Karpas-422 (cell line): ENCODE measurements around the gene FHOD3. TPM values are rescaled to one million over a fixed set of nuclear protein-coding genes. Genes with fewer than 3 reads are reported as not detected.

Experiments
- DNase-seq: peaks from one replicate; pipeline ENCODE4 v3.0.0-alpha.2; 2015
- H2AFZ ChIP-seq: fragments of 200-600 bp; sonication (generic); 2 replicates; pipeline ENCODE4 v1.6.1; 2014; ENCODE audit warnings: antibody characterized with exemption, low read length, mixed read lengths
- H3K27ac ChIP-seq: fragments of 200-600 bp; sonication (generic); 2 replicates; pipeline ENCODE4 v1.5.1; 2014; ENCODE audit warnings: mild to moderate bottlenecking, low read length, moderate library complexity
- H3K27me3 ChIP-seq: fragments of 200-600 bp; sonication (generic); 2 replicates; pipeline ENCODE4 v1.6.1; 2014; ENCODE audit warnings: low read length, mixed read lengths
- H3K36me3 ChIP-seq: fragments of 200-600 bp; sonication (generic); 2 replicates; pipeline ENCODE4 v1.6.1; 2014; ENCODE audit warnings: low read length, mixed read lengths; ENCODE audit not compliant: insufficient read depth
- H3K4me1 ChIP-seq: fragments of 200-600 bp; sonication (generic); 2 replicates; pipeline ENCODE4 v1.6.1; 2014; ENCODE audit warnings: mild to moderate bottlenecking, low read length, mixed read lengths
- H3K4me2 ChIP-seq: fragments of 200-600 bp; sonication (generic); 2 replicates; pipeline ENCODE4 v1.6.1; 2014; ENCODE audit warnings: low read length, low read depth, mild to moderate bottlenecking; ENCODE audit not compliant: poor library complexity, severe bottlenecking
- H3K4me3 ChIP-seq: fragments of 200-600 bp; sonication (generic); 2 replicates; pipeline ENCODE4 v1.5.1; 2014; ENCODE audit warnings: mild to moderate bottlenecking, antibody characterized with exemption, low read length, mixed read lengths
- H3K79me2 ChIP-seq: fragments of 200-600 bp; sonication (generic); 2 replicates; pipeline ENCODE4 v1.6.1; 2014; ENCODE audit warnings: mild to moderate bottlenecking, low read length, mixed read lengths
- H3K9ac ChIP-seq: fragments of 200-600 bp; sonication (generic); 2 replicates; pipeline ENCODE4 v1.6.0; 2014; ENCODE audit warnings: low read length
- H3K9me2 ChIP-seq: fragments of 200-600 bp; sonication (generic), shearing (Covaris generic); replicated peaks from 2 replicates; pipeline ENCODE4 v1.6.0; 2014; ENCODE audit warnings: mild to moderate bottlenecking, low read length, moderate library complexity; ENCODE audit not compliant: insufficient read depth
- H3K9me3 ChIP-seq: fragments of 300-700, 200-600 bp; sonication (generic); 2 replicates; pipeline ENCODE4 v1.6.1; 2014; ENCODE audit warnings: low read length, mixed read lengths
- H4K20me1 ChIP-seq: fragments of 200-600 bp; sonication (generic); 2 replicates; pipeline ENCODE4 v1.6.1; 2014; ENCODE audit warnings: mild to moderate bottlenecking, antibody characterized with exemption, low read length, low read depth; ENCODE audit not compliant: insufficient read depth
- total RNA-seq: library from RNA; depleted of rRNA; stranded (reverse); fragments of >200 nt; shearing (Covaris generic); gene quantifications from 2 replicates; pipeline ENCODE4 v1.2.3, GENCODE V29; 2014; ENCODE audit warnings: low replicate concordance

The FHOD3 gene
- total RNA-seq, 1 experiment from 2014 or later = 26.6 TPM

DNA sequence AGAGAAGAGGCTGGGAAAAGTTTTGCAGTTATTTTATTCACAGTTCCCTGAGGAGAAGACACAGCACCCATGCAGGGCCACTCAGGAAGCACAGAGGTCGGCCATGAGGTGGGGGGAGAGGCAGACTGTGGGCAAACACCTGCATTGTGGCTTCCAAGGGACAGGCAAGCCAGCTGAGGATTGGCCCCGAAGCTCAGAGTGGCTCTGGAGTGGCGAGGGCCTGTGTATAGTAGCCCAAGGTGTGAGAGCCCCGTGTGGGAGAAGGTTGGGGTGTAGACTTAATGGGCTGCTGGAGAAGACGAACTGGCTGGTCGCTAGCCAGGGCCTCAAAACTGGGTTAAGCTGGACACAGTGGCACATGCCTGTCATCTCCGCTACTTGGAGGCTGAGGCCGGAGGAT, 218.7 kb downstream of the FHOD3 start:
- Histone ChIP-seq H3K9me3 (no peaks in the 10 kb centered on the region), H3K9ac (no peak overlapping the region), H2AFZ (no peak overlapping the region), H3K36me3 (no peaks in the 10 kb centered on the region), H3K79me2 (no peaks in the 10 kb centered on the region), H3K4me2 (no peak overlapping the region), H3K4me3 (no peak overlapping the region), H3K27me3 (no peaks in the 10 kb centered on the region), H3K27ac (no peak overlapping the region), H3K9me2 (no peaks in the 10 kb centered on the region), H4K20me1 (no peaks in the 10 kb centered on the region), H3K4me1 (no peaks in the 10 kb centered on the region)
- DNase-seq = no peak

DNA sequence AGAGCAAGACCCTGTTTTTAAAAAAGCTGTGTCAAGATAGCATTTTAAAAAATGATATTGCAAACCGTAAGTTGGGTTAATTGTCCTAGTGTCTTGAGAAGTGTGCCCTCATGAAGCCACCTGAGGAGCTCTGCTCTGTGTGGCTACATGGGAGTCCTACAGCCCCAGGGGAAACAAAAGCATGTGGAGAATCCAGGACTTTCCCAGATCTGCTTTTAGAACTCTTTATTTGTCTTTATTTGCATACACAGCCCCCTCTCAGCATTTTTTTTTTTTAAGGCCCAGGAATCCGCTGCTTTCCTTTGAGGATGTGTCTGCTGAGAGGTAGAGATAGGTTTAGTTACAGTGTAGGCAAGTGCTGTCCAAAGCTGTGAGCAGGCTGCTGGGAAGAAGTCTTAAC, 219.2 kb downstream of the FHOD3 start:
- Histone ChIP-seq H3K4me2 (no peak overlapping the region), H3K27me3 (no peaks in the 10 kb centered on the region), H3K27ac (no peak overlapping the region), H3K9me2 (no peaks in the 10 kb centered on the region), H3K36me3 (no peaks in the 10 kb centered on the region), H2AFZ (no peak overlapping the region), H3K4me1 (no peaks in the 10 kb centered on the region), H3K9ac (no peak overlapping the region), H4K20me1 (no peaks in the 10 kb centered on the region), H3K79me2 (no peaks in the 10 kb centered on the region), H3K4me3 (no peak overlapping the region), H3K9me3 (no peaks in the 10 kb centered on the region)
- no peak for DNase-seq

DNA sequence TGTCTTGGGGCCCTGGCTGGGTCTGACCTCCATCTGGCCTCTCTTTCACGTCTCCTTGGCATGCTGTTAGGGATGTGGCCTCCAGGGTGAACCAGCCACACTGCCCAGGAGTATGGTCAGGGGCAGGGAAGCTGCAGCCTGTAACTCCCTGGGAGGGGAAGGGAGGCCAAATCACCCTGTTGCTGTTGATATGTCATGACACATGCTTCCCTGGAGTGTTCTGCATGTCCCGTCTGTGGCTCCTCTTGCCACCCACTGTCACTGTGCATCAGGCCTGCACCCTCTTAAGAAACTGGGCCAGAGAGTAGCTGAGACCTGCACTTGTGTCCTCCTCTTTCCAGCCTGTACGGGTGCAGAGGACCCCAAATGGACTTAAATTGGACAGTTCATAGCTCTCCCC, 221.3 kb downstream of the FHOD3 start:
- no peak overlapping the region for H2AFZ ChIP-seq
- H3K4me3 ChIP-seq = no peak overlapping the region
- no peaks in the 10 kb centered on the region for H3K9me2 ChIP-seq
- H3K27ac ChIP-seq = no peak overlapping the region
- no peak for DNase-seq
- H3K36me3 ChIP-seq = no peaks in the 10 kb centered on the region
- H3K79me2 ChIP-seq = no peaks in the 10 kb centered on the region
- H3K9ac ChIP-seq = no peak overlapping the region
- no peaks in the 10 kb centered on the region for H3K9me3 ChIP-seq
- no peaks in the 10 kb centered on the region for H3K4me1 ChIP-seq
- H4K20me1 ChIP-seq = no peaks in the 10 kb centered on the region
- H3K4me2 ChIP-seq = no peak overlapping the region
- no peaks in the 10 kb centered on the region for H3K27me3 ChIP-seq

DNA sequence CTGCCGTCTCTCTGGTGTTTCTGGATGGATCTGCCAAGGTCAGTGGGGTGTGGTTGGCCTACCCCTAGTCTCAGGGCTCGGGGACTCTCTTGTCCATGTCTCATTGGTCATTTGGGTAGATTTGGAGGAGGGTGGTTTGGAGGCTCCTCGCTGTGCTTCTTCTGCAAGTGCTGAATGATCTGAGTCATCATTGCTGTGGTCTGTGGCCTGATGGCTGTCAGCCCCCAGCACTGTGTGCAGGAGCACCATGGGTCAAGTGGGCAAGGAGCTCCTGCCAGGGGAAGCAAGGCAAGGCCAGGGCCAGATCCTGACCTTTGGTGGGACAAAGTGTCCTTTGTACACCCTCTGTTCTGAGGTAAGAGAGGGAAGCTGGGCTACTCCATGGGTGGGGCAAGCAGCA, 221.8 kb downstream of the FHOD3 start:
- no peak for DNase-seq
- Histone ChIP-seq H3K36me3 (no peaks in the 10 kb centered on the region), H3K4me1 (no peaks in the 10 kb centered on the region), H3K27me3 (no peaks in the 10 kb centered on the region), H3K4me3 (no peak overlapping the region), H3K9ac (no peak overlapping the region), H3K4me2 (no peak overlapping the region), H3K9me2 (no peaks in the 10 kb centered on the region), H4K20me1 (no peaks in the 10 kb centered on the region), H3K79me2 (no peaks in the 10 kb centered on the region), H3K27ac (no peak overlapping the region), H2AFZ (no peak overlapping the region), H3K9me3 (no peaks in the 10 kb centered on the region)

DNA sequence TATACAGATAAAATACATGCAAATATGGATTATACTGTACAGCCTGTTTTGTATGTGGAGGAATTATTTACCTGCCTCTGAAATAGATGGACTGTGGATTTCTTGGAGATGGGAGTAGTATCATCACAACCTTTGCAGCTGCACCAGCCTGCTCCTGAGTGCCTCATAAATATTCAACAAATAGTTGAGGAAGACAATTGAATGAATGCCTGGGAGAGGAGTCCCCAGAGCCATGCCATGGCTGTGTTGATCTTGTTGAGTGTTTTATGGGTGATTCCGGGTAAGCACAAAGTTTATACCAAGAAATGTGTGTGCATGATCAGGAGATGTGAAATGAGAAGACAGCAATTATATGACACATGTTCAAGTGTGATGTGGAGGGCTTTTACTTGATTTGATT, 225.0 kb downstream of the FHOD3 start:
- Histone ChIP-seq H2AFZ (no peak overlapping the region), H3K4me2 (no peak overlapping the region), H3K9ac (no peak overlapping the region), H3K4me1 (no peaks in the 10 kb centered on the region), H4K20me1 (no peaks in the 10 kb centered on the region), H3K79me2 (no peaks in the 10 kb centered on the region), H3K27ac (no peak overlapping the region), H3K27me3 (no peaks in the 10 kb centered on the region), H3K9me2 (no peaks in the 10 kb centered on the region), H3K36me3 (no peaks in the 10 kb centered on the region), H3K4me3 (no peak overlapping the region), H3K9me3 (no peaks in the 10 kb centered on the region)
- no peak for DNase-seq

DNA sequence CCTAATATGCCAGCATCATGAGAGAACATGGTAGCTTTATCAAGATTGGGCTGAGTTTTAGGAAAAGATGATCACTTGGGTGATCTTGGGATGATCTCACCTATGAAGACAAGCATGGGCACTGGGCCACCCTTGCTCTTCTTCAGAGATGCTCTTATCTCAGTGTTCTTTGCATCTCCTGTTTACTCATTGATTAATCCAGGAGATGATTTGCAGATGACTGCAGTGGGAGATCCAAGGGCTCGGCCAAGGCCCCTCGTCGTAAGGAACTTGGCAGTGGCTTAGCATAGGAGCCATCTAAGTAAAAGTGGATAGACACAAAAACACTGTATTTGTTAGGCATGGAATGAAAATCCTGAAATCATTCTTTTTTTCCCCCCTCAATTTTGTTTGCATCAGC, 228.4 kb downstream of the FHOD3 start:
- Histone ChIP-seq H3K4me2 (no peak overlapping the region), H3K4me3 (no peak overlapping the region), H4K20me1 (no peaks in the 10 kb centered on the region), H3K9ac (no peak overlapping the region), H3K4me1 (no peaks in the 10 kb centered on the region), H2AFZ (no peak overlapping the region), H3K79me2 (no peaks in the 10 kb centered on the region), H3K36me3 (no peaks in the 10 kb centered on the region), H3K27me3 (no peaks in the 10 kb centered on the region), H3K9me3 (no peaks in the 10 kb centered on the region), H3K9me2 (no peaks in the 10 kb centered on the region), H3K27ac (no peak overlapping the region)
- no peak for DNase-seq

DNA sequence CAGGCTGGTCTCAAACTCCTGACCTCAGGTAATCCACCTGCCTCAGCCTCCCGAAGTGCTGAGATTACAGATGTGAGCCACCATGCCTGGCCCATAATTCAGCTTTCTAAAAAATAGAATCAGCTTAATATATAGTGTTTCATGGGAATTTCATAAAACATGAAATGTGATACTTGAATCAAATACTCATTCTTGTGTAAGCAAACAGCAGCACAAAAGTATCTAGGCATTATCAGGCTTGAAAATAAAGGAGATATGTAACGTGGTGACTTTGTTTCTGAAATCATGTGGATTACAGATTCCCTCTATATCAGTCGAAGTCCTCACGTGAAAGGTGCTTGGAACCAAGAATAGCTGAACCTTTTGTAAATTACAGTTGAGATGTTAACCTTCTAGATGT, 229.1 kb downstream of the FHOD3 start:
- no peak for DNase-seq
- no peaks in the 10 kb centered on the region for H3K36me3 ChIP-seq
- H3K27ac ChIP-seq = no peak overlapping the region
- no peaks in the 10 kb centered on the region for H3K4me1 ChIP-seq
- H2AFZ ChIP-seq = no peak overlapping the region
- H3K27me3 ChIP-seq = no peaks in the 10 kb centered on the region
- H3K9me3 ChIP-seq = no peaks in the 10 kb centered on the region
- H3K4me3 ChIP-seq = no peak overlapping the region
- no peaks in the 10 kb centered on the region for H3K9me2 ChIP-seq
- no peaks in the 10 kb centered on the region for H3K79me2 ChIP-seq
- H3K9ac ChIP-seq = no peak overlapping the region
- H3K4me2 ChIP-seq = no peak overlapping the region
- no peaks in the 10 kb centered on the region for H4K20me1 ChIP-seq

DNA sequence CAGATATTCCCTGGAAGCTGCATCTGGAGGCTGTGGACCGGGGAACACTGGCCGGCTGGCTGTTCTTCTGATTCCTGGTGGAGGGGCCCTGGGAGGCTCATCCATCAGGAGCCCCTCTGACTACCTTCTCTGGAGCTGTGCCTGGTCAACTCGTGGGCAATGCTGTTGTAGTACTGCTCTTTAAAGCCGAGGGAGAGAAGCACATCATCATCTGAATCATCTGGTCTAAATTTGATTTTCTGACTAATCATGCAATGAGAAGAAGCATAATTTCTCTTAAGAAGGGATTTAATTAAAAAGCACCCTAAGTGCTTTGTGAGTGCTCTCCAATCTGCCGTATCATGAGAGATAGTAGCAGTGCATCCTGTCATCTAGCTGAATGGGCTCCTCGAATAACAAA, 229.5 kb downstream of the FHOD3 start:
- no peaks in the 10 kb centered on the region for H3K79me2 ChIP-seq

More for the DNA sequence above, 229.5 kb downstream of the FHOD3 start:
- no peak overlapping the region for H3K4me3 ChIP-seq
- no peaks in the 10 kb centered on the region for H3K9me2 ChIP-seq
- H4K20me1 ChIP-seq = no peaks in the 10 kb centered on the region
- no peaks in the 10 kb centered on the region for H3K4me1 ChIP-seq
- H2AFZ ChIP-seq = no peak overlapping the region
- H3K27ac ChIP-seq = no peak overlapping the region
- H3K9ac ChIP-seq = no peak overlapping the region
- no peak overlapping the region for H3K4me2 ChIP-seq
- no peak for DNase-seq
- no peaks in the 10 kb centered on the region for H3K36me3 ChIP-seq
- H3K27me3 ChIP-seq = no peaks in the 10 kb centered on the region
- H3K9me3 ChIP-seq = no peaks in the 10 kb centered on the region
